GM23338 (cell line): ENCODE measurements around the gene CLDN7. TPM values are rescaled to one million over a fixed set of nuclear protein-coding genes. Genes with fewer than 3 reads are reported as not detected.

ENCODE experiments used
- ATAC-seq: fragments of 200-7000 bp; cut with Tn5 transposase; 3 replicates; pipeline ENCODE4 v1.9.1; 2020
- DNase-seq: peaks from one replicate; pipeline ENCODE4 v3.0.0-alpha.2; 2015; ENCODE audit warnings: low spot score
- H2AFZ ChIP-seq: fragments of 200-600 bp; sonication (generic); 2 replicates; pipeline ENCODE4 v1.8.0; 2016; ENCODE audit warnings: antibody characterized with exemption, mild to moderate bottlenecking, moderate library complexity
- H3F3A ChIP-seq: fragments of 200-600 bp; sonication (generic); replicated peaks from 2 replicates; pipeline ENCODE4 v1.8.0; 2017; ENCODE audit warnings: antibody characterized with exemption, mixed run types, low read depth
- H3K27ac ChIP-seq: fragments of 200-600 bp; sonication (generic); 2 replicates; pipeline ENCODE4 v1.6.1; 2016; ENCODE audit warnings: low read depth
- H3K27me3 ChIP-seq: fragments of 200-600 bp; sonication (generic); 2 replicates; pipeline ENCODE4 v1.8.0; 2016; ENCODE audit warnings: mild to moderate bottlenecking, mixed run types, moderate library complexity; ENCODE audit not compliant: insufficient read depth
- H3K36me3 ChIP-seq: fragments of 200-600 bp; sonication (generic); 2 replicates; pipeline ENCODE4 v1.8.0; 2016; ENCODE audit warnings: mild to moderate bottlenecking; ENCODE audit not compliant: insufficient read depth
- H3K4me1 ChIP-seq: fragments of 200-600 bp; sonication (generic); 2 replicates; pipeline ENCODE4 v1.8.0; 2016; ENCODE audit warnings: mild to moderate bottlenecking, moderate library complexity; ENCODE audit not compliant: insufficient read depth
- H3K4me2 ChIP-seq: fragments of 200-600 bp; sonication (generic); 2 replicates; pipeline ENCODE4 v1.7.1; 2017; ENCODE audit warnings: mixed run types
- H3K4me3 ChIP-seq: fragments of 200-600 bp; sonication (generic); 2 replicates; pipeline ENCODE4 v1.6.1; 2016; ENCODE audit warnings: mixed run types
- H3K79me2 ChIP-seq: fragments of 200-600 bp; sonication (generic); replicated peaks from 2 replicates; pipeline ENCODE4 v1.8.0; 2017; ENCODE audit warnings: mild to moderate bottlenecking; ENCODE audit not compliant: insufficient read depth
- H3K9me2 ChIP-seq: fragments of 200-600 bp; sonication (generic); 2 replicates; pipeline ENCODE4 v1.8.0; 2017; ENCODE audit not compliant: insufficient read depth
- H4K20me1 ChIP-seq: fragments of 200-600 bp; sonication (generic); replicated peaks from 2 replicates; pipeline ENCODE4 v1.8.0; 2017; ENCODE audit warnings: mild to moderate bottlenecking; ENCODE audit not compliant: insufficient read depth
- H3K27ac Mint-ChIP-seq: 2 replicates; pipeline ENCODE4 v1.8.0; 2020; ENCODE audit warnings: inconsistent platforms, mild to moderate bottlenecking, moderate library complexity, mixed read lengths
- H3K27me3 Mint-ChIP-seq: 3 replicates; pipeline ENCODE4 v1.8.0; 2022; ENCODE audit warnings: low read depth, mild to moderate bottlenecking, moderate library complexity, mixed read lengths, inconsistent platforms; ENCODE audit not compliant: insufficient read depth, poor library complexity
- H3K36me3 Mint-ChIP-seq: 3 replicates; pipeline ENCODE4 v1.8.0; 2021; ENCODE audit warnings: low read depth, mild to moderate bottlenecking, inconsistent platforms, moderate library complexity, mixed read lengths
- H3K4me1 Mint-ChIP-seq: 3 replicates; pipeline ENCODE4 v1.8.0; 2020; ENCODE audit warnings: mild to moderate bottlenecking, inconsistent platforms, mixed read lengths
- H3K4me3 Mint-ChIP-seq: 3 replicates; pipeline ENCODE4 v1.8.0; 2021; ENCODE audit warnings: moderate library complexity, mild to moderate bottlenecking, inconsistent platforms, mixed read lengths
- H3K9me3 Mint-ChIP-seq: 3 replicates; pipeline ENCODE4 v1.8.0; 2020; ENCODE audit warnings: moderate library complexity, mild to moderate bottlenecking, inconsistent platforms, mixed read lengths
- JUNB ChIP-seq: IDR thresholded peaks from one replicate; pipeline ENCODE4 v1.6.1; 2016; ENCODE audit warnings: antibody characterized with exemption; ENCODE audit not compliant: unreplicated experiment
- NANOG ChIP-seq: IDR thresholded peaks from 2 replicates; pipeline ENCODE4 v1.6.1; 2016; ENCODE audit warnings: antibody characterized with exemption, borderline replicate concordance
- POLR2AphosphoS5 ChIP-seq: IDR thresholded peaks from 2 replicates; pipeline ENCODE4 v1.6.1; 2016; ENCODE audit warnings: antibody characterized with exemption, low read depth
- ZNF114 ChIP-seq: fragments of 250-450 bp; sonication (Bioruptor Pico); IDR thresholded peaks from 2 replicates; pipeline ENCODE4 v1.5.0; 2020; ENCODE audit warnings: mild to moderate bottlenecking, moderate library complexity
- polyA plus RNA-seq: library from polyadenylated mRNA; unstranded; fragments of >200 nt; fragmentation: Nextera tagmentation; extraction: Ambion mirVana; gene quantifications from 2 replicates; pipeline ENCODE4 v1.2.1, GENCODE V29; 2016
- total RNA-seq: library from RNA; depleted of rRNA; stranded (reverse); fragments of >200 nt; shearing (Covaris generic); gene quantifications from 2 replicates; pipeline ENCODE4 v1.2.3, GENCODE V29; 2014
- TF ChIP-seq, protein P1 (sequence below): IDR thresholded peaks from 2 replicates; pipeline ENCODE4 v1.6.1; 2016; ENCODE audit warnings: antibody characterized with exemption
- TF ChIP-seq, protein P2 (sequence below): fragments of 250-450 bp; sonication (Bioruptor Pico); IDR thresholded peaks from 2 replicates; pipeline ENCODE4 v1.5.0; 2020; ENCODE audit warnings: mild to moderate bottlenecking, moderate library complexity

Gene CLDN7
- total and polyA plus RNA-seq, 2 experiments from 2014 or later, result 50.7 to 111 TPM

GRCh38 chr17:7217113-7217987 is 44.9 kb downstream of the CLDN7 start:
- Histone ChIP-seq H3K27ac (no peak overlapping the region), H2AFZ (peak overlapping the region; percentile 96), H3K36me3 (no peaks in the 10 kb centered on the region), H3K4me2 (peak overlapping the region; percentile 95), H3F3A (peaks cover 14% of the 10 kb centered on the region), H3K27me3 (no peaks in the 10 kb centered on the region), H3K9me2 (no peaks in the 10 kb centered on the region), H3K4me3 (peak overlapping the region; percentile 73), H4K20me1 (peaks cover 7% of the 10 kb centered on the region; the same call in 1 of the 2 replicates), H3K79me2 (peaks cover 23% of the 10 kb centered on the region), H3K4me1 (peaks cover 47% of the 10 kb centered on the region)
- TF ChIP-seq, protein P1, sequence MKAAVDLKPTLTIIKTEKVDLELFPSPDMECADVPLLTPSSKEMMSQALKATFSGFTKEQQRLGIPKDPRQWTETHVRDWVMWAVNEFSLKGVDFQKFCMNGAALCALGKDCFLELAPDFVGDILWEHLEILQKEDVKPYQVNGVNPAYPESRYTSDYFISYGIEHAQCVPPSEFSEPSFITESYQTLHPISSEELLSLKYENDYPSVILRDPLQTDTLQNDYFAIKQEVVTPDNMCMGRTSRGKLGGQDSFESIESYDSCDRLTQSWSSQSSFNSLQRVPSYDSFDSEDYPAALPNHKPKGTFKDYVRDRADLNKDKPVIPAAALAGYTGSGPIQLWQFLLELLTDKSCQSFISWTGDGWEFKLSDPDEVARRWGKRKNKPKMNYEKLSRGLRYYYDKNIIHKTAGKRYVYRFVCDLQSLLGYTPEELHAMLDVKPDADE, result no peak
- TF ChIP-seq JUNB, result no peak
- no peak for TF ChIP-seq POLR2AphosphoS5
- no peak for TF ChIP-seq NANOG
- Mint-ChIP-seq H3K4me3 (peak overlapping the region; percentile 91), H3K9me3 (no peaks in the 10 kb centered on the region; the same call in 1 of the 3 replicates), H3K36me3 (peaks cover 23% of the 10 kb centered on the region), H3K27ac (peak overlapping the region; percentile 85), H3K4me1 (peaks cover 57% of the 10 kb centered on the region), H3K27me3 (peaks cover 51% of the 10 kb centered on the region)
- ATAC-seq (no peak), DNase-seq (peak; percentile 89)

GRCh38 chr17:7216242-7217112 is 45.8 kb downstream of the CLDN7 start:
- peak overlapping the region; percentile 86; the same call in 1 of the 2 replicates for H3K27ac Mint-ChIP-seq
- peaks cover 17% of the 10 kb centered on the region for H3F3A ChIP-seq
- no peaks in the 10 kb centered on the region for H3K36me3 ChIP-seq
- peaks cover 53% of the 10 kb centered on the region for H3K4me1 ChIP-seq
- peak overlapping the region; percentile 73 for H3K4me3 ChIP-seq
- H3K27ac ChIP-seq, result no peak overlapping the region; the same call in 1 of the 2 replicates
- no peaks in the 10 kb centered on the region; the same call in 1 of the 3 replicates for H3K9me3 Mint-ChIP-seq
- peaks cover 60% of the 10 kb centered on the region for H3K4me1 Mint-ChIP-seq
- peaks cover 45% of the 10 kb centered on the region for H3K27me3 Mint-ChIP-seq
- H4K20me1 ChIP-seq, result peaks cover 5% of the 10 kb centered on the region; the same call in 1 of the 2 replicates
- TF ChIP-seq, protein P2, sequence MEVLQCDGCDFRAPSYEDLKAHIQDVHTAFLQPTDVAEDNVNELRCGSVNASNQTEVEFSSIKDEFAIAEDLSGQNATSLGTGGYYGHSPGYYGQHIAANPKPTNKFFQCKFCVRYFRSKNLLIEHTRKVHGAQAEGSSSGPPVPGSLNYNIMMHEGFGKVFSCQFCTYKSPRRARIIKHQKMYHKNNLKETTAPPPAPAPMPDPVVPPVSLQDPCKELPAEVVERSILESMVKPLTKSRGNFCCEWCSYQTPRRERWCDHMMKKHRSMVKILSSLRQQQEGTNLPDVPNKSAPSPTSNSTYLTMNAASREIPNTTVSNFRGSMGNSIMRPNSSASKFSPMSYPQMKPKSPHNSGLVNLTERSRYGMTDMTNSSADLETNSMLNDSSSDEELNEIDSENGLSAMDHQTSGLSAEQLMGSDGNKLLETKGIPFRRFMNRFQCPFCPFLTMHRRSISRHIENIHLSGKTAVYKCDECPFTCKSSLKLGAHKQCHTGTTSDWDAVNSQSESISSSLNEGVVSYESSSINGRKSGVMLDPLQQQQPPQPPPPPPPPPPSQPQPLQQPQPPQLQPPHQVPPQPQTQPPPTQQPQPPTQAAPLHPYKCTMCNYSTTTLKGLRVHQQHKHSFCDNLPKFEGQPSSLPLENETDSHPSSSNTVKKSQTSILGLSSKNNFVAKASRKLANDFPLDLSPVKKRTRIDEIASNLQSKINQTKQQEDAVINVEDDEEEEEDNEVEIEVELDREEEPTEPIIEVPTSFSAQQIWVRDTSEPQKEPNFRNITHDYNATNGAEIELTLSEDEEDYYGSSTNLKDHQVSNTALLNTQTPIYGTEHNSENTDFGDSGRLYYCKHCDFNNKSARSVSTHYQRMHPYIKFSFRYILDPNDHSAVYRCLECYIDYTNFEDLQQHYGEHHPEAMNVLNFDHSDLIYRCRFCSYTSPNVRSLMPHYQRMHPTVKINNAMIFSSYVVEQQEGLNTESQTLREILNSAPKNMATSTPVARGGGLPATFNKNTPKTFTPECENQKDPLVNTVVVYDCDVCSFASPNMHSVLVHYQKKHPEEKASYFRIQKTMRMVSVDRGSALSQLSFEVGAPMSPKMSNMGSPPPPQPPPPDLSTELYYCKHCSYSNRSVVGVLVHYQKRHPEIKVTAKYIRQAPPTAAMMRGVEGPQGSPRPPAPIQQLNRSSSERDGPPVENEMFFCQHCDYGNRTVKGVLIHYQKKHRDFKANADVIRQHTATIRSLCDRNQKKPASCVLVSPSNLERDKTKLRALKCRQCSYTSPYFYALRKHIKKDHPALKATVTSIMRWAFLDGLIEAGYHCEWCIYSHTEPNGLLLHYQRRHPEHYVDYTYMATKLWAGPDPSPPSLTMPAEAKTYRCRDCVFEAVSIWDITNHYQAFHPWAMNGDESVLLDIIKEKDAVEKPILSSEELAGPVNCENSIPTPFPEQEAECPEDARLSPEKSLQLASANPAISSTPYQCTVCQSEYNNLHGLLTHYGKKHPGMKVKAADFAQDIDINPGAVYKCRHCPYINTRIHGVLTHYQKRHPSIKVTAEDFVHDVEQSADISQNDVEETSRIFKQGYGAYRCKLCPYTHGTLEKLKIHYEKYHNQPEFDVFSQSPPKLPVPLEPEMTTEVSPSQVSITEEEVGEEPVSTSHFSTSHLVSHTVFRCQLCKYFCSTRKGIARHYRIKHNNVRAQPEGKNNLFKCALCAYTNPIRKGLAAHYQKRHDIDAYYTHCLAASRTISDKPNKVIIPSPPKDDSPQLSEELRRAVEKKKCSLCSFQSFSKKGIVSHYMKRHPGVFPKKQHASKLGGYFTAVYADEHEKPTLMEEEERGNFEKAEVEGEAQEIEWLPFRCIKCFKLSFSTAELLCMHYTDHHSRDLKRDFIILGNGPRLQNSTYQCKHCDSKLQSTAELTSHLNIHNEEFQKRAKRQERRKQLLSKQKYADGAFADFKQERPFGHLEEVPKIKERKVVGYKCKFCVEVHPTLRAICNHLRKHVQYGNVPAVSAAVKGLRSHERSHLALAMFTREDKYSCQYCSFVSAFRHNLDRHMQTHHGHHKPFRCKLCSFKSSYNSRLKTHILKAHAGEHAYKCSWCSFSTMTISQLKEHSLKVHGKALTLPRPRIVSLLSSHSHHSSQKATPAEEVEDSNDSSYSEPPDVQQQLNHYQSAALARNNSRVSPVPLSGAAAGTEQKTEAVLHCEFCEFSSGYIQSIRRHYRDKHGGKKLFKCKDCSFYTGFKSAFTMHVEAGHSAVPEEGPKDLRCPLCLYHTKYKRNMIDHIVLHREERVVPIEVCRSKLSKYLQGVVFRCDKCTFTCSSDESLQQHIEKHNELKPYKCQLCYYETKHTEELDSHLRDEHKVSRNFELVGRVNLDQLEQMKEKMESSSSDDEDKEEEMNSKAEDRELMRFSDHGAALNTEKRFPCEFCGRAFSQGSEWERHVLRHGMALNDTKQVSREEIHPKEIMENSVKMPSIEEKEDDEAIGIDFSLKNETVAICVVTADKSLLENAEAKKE, result no peak
- TF ChIP-seq, protein P1, result no peak
- TF ChIP-seq ZNF114 (CRISPR knock-in tag), result no peak
- no peak for TF ChIP-seq POLR2AphosphoS5
- H3K9me2 ChIP-seq, result no peaks in the 10 kb centered on the region
- DNase-seq (no peak), ATAC-seq (no peak)
- H2AFZ ChIP-seq, result no peak overlapping the region
- H3K4me2 ChIP-seq, result peak overlapping the region; percentile 95
- peaks cover 29% of the 10 kb centered on the region for H3K79me2 ChIP-seq
- H3K27me3 ChIP-seq, result no peaks in the 10 kb centered on the region
- peak overlapping the region; percentile 70 for H3K4me3 Mint-ChIP-seq
- peaks cover 14% of the 10 kb centered on the region for H3K36me3 Mint-ChIP-seq
